TTC549 (cell line): Measurements from ENCODE around the gene ZNF385D.

Experiments used
- FAIRE-seq: peaks from 2 replicates; lab custom pipeline; 2012; peaks lifted over from hg19 to GRCh38; lab: Jason Lieb, UNC

ZNF385D gene

DNA sequence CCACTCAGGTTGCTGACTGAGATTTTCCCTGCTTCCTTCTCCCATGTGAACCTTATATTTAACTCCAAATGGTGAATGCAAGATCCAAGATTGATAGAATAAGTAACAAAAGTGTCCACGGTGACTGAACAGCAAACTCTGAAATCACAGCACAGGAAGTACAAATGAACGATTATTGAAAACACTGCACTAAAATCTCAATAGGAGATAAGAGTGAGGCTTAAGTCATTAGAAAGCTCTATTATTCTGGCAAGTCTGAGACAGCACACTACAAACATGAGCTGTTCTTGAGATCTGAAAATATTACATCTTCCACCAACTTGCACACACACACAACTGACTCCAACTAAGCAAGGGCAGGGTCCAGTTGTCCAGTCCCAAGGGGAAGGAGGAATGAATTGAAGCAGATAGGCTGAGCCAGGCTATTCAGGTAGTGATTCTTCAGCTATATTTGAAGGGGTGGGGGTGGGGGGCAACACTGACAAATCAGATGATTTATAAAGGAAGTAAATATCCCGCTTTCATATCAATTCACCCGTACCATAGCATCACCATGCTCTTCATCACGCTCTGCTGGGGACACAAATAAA is 2.9 kb downstream of the ZNF385D start:
- no peak for FAIRE-seq

DNA sequence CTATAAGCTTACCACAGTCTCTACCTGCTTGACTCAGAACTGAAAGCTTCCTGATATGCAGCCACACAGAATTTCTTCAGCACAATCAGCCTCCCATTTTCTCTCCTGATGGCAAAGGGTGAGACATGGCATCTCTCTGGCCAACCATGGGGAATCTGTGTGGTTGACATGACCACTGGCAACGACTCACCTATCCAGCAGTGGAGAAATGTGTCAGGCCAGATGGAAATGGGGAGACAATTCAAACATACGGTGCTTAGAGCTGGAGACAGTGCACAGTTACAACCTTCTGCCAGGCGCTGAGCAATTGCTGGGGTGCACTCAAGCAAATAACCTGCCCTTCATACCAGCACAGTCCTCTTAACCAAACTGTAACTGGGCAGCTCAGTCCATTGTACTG is 3.6 kb downstream of the ZNF385D start:
- no peak for FAIRE-seq

DNA sequence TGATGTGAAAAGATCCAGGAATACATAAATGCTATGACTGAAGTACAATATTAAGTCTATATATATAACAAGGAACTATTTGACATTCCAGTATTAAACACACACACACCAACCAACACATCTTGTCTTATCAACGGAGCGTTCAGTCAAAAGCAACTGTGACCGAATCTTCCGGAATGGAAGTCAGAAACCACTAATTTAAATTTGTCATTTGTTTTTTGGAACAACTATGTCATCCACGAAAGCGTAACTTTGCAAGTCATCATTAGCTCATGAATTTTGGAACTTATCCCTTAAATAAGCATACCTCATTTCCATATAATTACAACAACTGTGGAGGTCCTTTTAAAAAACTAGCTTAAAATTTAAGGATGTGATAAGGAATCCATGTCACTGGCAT is 5.0 kb downstream of the ZNF385D start:
- FAIRE-seq: no peak

DNA sequence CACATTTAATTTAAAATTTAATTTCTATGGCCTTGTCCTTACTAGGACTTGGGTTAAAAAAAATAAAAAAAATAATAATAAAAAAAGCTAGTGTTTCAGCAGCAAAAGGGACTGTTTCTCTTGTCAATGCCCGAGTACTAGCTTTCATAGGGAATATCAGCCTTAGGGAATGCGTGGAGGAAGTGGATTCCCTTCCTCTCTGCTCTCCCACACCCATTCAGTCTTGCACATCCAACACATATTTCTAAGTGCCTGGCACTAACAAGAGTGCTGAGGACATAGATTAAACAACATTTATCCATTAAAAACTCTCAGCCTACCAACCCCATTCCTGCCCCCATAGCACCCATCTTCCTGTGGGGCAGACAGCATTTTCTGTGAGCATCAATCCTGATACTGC is 6.2 kb downstream of the ZNF385D start:
- no peak for FAIRE-seq

DNA sequence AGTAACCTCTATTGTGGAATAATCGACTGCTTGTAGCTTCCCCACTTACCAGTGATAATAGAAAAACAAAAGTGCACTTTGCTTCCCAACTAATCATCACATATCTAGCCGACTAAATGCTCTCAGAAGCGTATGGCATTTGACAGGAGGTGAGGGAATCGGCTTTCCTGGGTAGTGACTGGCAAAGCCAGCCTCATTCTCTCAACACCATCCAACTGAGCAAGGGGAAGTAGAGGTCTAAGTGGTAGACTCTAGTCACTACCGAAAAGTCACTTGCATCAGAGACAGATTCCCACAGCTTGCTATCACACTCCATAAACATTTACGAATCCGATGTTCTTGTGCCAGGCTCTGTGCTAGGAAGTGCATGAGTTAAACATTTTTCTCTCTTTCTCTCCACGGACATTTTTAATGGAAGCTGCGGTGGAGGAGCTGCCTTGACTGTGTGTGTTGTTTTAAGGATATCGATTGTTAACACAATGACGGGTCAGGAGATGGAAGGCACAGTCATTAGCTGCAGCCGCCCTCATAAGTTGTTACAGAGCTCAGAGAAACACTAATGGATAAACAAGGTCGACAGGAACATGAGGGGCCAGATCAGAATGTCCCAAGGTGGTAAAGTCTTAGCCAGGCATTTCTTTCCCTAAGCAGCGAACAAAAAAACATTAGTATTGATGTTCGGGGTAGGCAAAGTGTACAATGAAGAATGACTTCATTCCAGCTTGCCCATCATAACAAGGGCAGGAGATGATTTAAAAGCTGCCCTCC is 11.9 kb downstream of the ZNF385D start:
- no peak for FAIRE-seq

GRCh38 chr3:21738283-21738682 is 12.7 kb downstream of the ZNF385D start:
- FAIRE-seq: no peak

DNA sequence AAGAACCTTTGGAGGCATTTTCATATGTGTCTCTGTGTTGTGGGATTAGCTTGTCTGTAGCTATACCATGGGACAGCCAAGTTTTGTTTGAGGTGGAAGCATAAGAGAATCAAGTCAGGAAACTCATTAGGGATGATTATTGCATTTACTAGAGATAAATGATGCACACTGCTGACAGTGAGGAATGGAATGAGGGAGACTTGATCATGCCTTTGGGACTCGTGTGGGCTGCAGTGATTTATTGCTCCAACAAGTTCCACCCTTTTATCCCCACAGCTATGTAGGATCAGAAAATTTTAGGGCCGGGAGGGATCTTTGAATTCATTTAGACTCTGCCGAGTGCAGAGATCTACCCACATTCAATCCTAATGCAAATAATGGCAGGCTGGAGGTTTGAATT is 16.3 kb downstream of the ZNF385D start:
- no peak for FAIRE-seq

GRCh38 chr3:21729888-21730459 is 21.0 kb downstream of the ZNF385D start:
- no peak for FAIRE-seq

DNA sequence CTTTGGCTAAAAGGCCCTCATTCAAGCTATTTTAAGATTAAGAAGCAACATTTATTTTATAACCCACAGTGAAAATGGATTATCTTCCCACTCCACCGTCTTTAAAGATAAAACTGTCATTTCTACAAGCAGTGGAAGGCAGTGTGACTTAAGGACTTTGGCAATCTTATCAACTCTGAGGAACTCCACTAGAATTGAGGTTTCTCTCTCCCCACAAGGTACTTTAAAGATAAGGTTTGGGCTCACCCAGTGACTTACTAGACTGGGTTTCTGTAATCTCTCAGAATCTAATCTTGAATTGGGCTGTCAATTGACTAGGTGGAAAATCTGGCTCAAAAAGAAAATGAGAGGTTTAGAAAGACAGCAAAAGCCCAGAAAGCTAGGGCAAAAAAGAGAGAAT is 21.7 kb downstream of the ZNF385D start:
- no peak for FAIRE-seq

DNA sequence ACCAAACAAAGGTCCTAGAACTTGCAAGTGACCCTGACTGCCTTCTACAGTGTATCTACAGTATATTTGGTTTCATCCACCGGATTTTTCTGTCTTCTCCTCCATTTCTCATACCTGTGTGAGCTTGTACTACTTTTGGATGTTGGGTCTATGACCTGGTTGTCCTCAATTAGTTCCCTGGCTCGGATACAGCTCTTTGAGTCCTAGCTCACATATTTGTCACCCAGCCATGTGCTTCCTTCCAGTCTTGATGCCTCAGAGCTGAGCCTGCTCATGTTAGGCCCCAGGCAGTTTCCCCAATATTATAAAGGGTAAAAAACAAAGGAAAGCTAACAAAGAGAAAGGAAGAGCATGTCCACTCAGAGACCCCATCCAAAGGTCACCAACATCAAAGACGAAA is 28.2 kb downstream of the ZNF385D start:
- no peak for FAIRE-seq

- no peak for FAIRE-seq
Observed at GRCh38 chr3:21722301-21722700, 28.7 kb downstream of the ZNF385D start.

DNA sequence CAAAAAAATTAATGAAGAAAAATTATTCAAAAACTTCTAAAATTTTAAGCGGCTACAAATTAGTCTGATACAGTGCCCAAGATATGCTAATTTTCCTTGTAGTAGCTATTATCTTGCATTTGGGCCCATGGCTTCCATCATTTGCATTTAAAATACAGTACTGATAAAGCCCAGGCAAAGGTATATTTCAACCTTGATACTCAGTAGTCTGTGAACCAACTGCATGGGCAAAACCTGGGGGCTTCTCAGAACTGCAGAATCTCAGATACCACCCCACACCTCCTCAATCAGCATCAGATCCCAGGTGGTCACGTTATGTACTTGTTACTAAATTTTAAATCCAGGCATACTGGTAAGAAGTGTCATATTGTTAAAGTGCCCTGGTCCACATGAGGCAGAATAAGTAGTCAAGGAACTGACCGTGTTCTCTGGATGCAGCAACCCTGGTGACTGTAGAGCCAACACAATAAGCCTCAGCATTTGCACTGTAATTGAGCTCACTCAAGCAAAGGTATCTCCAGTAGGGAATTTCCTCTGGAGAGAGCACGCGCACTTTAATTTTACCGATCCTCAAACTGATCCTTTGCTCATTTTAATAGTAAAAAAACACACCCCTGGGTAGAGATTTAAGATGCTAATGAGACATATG is 31.9 kb downstream of the ZNF385D start:
- no peak for FAIRE-seq

GRCh38 chr3:21718161-21718765 is 32.7 kb downstream of the ZNF385D start:
- no peak for FAIRE-seq

GRCh38 chr3:21715662-21716061 is 35.3 kb downstream of the ZNF385D start:
- no peak for FAIRE-seq

- FAIRE-seq: no peak
Observed at GRCh38 chr3:21705769-21706168, 45.2 kb downstream of the ZNF385D start.

- FAIRE-seq: no peak
Observed at GRCh38 chr3:21704796-21705195, 46.2 kb downstream of the ZNF385D start.

GRCh38 chr3:21703291-21703690 is 47.7 kb downstream of the ZNF385D start:
- FAIRE-seq: no peak

GRCh38 chr3:21697707-21698106 is 53.3 kb downstream of the ZNF385D start:
- no peak for FAIRE-seq

DNA sequence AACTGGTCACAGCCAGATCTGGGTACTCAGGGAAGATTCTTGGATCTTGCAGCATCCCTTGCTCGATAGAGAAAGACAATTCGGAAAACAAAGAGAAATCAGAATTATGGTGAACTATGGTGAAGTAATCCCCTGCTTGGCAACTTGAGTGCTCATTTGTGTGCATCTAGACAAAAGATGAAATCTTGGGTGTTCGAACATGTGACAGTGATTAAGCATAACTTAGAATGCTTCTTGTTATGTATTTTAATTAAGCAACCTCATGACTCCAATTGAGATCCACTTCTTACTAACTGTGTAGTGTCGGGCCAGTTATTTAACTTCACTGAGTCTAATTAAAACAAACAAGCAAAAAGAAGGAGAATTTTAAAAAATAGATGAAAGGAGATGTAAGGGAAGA is 56.5 kb downstream of the ZNF385D start:
- no peak for FAIRE-seq

DNA sequence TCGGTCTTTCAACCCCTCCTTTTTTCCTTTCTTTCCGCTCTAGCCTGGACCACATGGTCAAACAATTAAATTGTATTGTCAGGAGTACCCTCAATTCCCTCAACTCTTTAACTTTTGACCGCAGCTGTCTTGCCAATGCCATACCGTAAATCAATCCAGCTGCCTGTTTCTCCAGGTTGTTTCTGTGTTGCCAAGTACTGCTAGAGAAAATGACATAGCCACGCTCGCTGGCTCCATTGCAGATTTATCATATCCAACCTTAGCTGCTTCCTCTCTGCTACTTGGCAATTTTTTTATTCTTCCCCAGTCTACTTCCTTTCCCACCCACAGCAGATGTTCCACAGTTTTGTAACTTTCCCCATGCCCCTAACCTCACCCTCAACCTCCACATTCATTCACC is 60.0 kb downstream of the ZNF385D start:
- no peak for FAIRE-seq

GRCh38 chr3:21682206-21682605 is 68.8 kb downstream of the ZNF385D start:
- no peak for FAIRE-seq

DNA sequence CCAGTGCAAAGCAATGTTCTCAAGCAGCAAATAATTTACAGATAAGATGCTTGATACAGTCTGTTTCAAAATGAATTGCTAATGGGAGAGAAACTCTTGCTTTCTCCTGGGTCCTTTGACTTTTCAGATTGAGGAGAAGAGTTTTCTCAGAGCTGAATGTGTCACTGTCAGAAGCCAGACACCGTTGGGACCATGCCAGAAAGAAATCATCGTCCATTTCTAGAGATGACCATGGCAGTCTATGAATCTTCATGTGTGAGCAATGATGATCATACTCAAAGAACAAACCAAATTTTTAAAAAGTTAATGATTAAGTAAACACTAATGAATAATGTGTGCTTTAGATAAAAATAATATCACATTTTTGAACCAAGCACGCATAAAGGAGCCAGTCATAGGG is 77.6 kb downstream of the ZNF385D start:
- FAIRE-seq: no peak

GRCh38 chr3:21672303-21672702 is 78.7 kb downstream of the ZNF385D start:
- no peak for FAIRE-seq
